IPS DF 4.7 (cell line): ENCODE results near the gene CLCN3.
"Not testable (repeated sequence)": the region's sequence is repeated elsewhere in the genome, so short reads cannot be mapped to it uniquely, and the experiment has no call there.

Experiments used
- DNase-seq: peaks from one replicate; pipeline ENCODE4 v3.0.0-alpha.2; 2013; ENCODE audit warnings: low spot score; ENCODE audit errors: extremely low read depth

Gene CLCN3

GRCh38 chr4:169617306-169617705 is 3.1 kb upstream of the CLCN3 start:
- DNase-seq, result no peak

DNA sequence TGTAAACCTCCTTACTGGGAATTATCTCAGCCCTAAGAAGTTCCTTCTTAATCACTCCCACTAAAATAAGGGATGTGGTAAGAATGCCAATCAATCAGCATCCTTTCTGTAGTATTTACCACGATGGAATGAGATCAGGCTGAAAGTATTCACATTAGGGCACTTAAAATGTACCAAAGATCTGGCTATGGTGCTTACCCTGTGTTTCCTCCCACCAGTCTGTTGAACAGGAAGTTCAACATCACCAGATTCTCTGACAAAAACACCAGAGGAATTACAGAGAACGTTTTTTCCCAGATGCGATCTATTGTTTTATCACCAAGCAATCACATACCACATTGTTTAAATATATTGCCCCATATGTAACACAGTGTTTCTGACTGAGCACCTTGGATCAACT is 2.1 kb upstream of the CLCN3 start:
- no peak for DNase-seq

DNA sequence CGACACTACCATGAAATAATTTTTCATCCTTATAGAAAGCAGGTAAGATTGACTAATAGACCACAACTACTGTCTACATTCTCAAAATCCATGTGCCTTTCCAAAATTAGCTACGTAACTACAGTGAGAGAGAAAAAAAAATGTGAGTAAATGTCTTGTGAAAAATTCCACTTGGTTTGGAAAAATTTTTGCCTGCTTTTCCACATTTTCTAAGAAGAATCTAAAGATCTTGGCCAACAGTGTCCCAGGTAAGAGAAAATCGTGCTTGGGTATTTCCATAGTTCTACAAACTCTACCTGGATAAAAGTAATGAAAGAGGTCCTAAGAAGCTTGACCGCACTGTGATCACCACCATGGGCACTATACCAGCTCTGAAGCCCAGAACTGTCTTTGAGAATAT is 1.4 kb upstream of the CLCN3 start:
- DNase-seq, result no peak

GRCh38 chr4:169619518-169619957 is 840 bp upstream of the CLCN3 start:
- DNase-seq, result no peak

DNA sequence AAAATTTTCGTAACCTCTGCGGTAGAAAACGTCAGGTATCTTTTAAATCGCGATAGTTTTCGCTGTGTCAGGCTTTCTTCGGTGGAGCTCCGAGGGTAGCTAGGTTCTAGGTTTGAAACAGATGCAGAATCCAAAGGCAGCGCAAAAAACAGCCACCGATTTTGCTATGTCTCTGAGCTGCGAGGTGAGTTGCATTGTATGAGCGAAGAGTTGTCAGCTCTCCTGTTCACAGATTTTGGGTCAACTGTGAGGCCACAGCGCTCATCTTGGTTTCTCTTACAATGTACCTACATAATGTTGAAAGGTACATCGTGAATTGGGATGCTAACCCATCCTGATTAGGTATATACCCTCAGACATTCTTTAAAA is 486 bp downstream of the CLCN3 start:
- DNase-seq, result no peak

- DNase-seq, result no peak
Measured at GRCh38 chr4:169621731-169622492, 1.5 kb downstream of the CLCN3 start.

DNA sequence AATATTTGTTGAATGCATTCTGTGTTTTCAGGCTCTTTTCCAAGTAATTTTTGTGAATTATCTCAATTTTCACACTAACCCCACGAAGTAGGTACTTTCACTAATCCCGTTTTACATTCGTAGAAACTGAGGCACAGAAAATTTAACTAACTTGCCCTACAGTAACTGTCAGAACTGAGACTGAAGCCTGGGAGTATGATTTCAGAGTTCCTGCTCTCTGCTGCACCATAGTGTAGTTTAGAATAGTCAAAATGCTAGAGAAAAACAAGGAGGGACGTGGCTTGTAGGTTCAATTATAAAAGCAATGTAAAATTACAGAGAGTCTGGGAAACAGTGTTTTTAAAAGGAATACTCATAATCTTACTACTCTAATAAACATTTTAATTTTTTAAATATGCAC is 2.2 kb downstream of the CLCN3 start:
- no peak for DNase-seq

GRCh38 chr4:169624012-169624411 is 3.6 kb downstream of the CLCN3 start:
- DNase-seq, result not testable (repeated sequence)

- no peak for DNase-seq
Measured at GRCh38 chr4:169625886-169626285, 5.5 kb downstream of the CLCN3 start.

- no peak for DNase-seq
Measured at GRCh38 chr4:169626331-169627282, 6.2 kb downstream of the CLCN3 start.

- no peak for DNase-seq
Measured at GRCh38 chr4:169627307-169627706, 6.9 kb downstream of the CLCN3 start.

GRCh38 chr4:169628579-169628978 is 8.2 kb downstream of the CLCN3 start:
- DNase-seq, result no peak

- DNase-seq, result no peak
Measured at GRCh38 chr4:169630069-169630468, 9.7 kb downstream of the CLCN3 start.

DNA sequence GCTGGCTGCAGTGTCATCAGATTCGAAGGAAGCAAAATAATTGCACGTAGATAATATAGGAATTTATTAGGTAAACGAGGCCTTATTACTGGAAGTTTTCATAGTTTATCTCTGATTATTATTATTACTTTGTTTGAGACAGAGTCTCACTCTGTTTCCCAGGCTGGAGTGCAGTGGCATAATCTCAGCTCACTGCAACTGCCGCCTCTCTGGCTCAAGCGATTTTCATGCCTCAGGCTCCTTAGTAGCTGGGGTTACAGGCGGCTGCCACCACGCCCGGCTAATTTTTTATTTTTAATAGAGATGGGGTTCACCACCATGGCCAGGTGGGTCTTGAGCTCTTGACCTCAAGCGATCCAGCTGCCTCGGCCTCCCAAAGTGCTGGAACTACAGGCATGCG is 12.5 kb downstream of the CLCN3 start:
- DNase-seq, result no peak

- DNase-seq, result no peak
Measured at GRCh38 chr4:169634975-169635374, 14.6 kb downstream of the CLCN3 start.

- DNase-seq, result no peak
Measured at GRCh38 chr4:169640261-169640870, 20.0 kb downstream of the CLCN3 start.

- no peak for DNase-seq
Measured at GRCh38 chr4:169644802-169645201, 24.4 kb downstream of the CLCN3 start.

DNA sequence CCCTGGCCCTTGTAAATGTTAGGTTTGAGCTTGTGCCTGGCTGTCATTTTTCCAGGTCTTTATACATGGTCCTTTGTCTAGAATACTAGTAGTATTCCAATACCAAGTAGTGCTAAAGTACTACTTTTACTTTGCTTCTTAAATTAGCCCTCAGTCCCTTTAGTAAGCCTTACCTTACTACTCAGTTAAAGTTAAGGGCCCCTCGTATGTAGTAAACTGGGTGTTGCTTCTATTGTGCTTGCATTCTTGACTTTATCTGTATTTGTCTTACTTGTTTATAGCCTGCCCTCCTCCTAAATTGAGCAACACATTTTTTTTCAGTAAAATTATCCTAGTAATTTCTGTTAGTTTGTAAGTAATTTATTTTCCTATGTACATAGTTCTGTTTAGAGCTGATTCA is 25.2 kb downstream of the CLCN3 start:
- no peak for DNase-seq

DNA sequence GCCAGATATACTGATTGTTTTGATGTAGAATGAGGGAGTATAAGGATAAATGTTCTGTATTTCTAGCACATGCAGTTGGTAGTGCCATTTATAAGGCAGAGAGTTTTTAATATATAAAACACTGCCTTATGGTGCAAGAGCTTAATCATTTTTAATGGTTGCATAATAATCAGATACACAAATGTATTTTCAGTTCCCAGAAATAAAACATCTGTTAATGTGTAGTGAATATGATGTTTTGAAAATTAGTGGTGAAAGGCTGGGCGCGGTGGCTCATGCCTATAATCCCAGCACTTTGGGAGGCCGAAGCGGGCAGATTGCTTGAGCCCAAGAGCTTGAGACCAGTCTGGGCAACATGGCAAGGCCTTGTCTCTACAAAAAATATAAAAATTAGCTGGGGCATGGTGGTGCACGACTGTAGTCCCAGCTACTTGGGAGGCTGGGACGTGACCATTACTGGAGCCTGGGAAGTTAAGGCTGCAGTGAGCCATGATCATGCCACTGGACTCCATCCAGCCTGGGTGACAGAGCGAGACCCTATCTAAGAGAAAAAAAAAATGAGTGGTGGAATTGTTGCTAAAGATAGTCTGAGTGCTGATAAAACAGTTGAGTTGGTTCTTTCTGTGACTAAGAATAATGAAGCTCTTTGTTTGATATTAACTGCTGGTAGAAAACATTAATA is 29.3 kb downstream of the CLCN3 start:
- DNase-seq, result no peak

DNA sequence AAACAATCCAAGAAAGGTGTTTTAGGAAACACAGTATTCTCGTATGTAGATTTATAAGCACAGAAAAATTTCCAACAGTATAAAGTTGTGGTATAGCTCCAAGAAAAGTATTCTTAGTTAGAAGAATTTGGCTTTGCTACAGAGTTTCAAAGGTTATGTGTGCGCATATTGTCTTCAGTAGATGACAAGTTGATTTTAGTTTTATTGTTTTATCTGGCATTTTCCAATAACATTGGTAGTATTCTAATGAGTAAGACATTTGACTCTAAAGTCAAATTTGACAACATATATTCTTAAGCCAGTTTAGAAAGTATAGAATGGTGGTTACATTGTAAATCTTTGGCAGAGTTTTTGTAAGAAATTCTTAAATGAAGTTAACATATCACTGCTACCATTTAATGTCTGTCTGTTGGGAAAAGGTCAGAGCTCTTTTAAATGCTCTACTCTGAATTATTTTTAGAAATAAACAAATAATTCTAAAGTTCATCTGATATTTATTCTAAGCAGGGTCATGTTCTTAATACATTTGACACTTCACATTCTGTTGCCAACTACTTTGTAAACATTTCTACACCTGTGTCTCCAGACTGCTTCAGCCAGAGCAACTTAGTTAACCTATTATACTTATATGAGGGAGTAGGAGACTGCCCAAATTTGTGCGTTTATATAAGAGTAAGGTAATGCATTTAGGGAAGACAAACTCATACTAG is 30.0 kb downstream of the CLCN3 start:
- no peak for DNase-seq

GRCh38 chr4:169652535-169652934 is 32.2 kb downstream of the CLCN3 start:
- DNase-seq, result no peak
